Left lobe of liver (tissue), 2 donors: ENCODE measurements around the gene PDF. TPM values are rescaled to one million over a fixed set of nuclear protein-coding genes. Genes with fewer than 3 reads are reported as not detected.
"Not testable (repeated sequence)": the region's sequence is repeated elsewhere in the genome, so short reads cannot be mapped to it uniquely, and the experiment has no call there.

Experiments
- ATAC-seq: fragments of 200-7000 bp; cut with Tn5 transposase; one replicate; pipeline ENCODE4 v1.9.1; 2020; ENCODE audit warnings: mild to moderate bottlenecking, moderate library complexity
- DNase-seq: peaks from one replicate; pipeline ENCODE4 v3.0.0-alpha.2; 2020; ENCODE audit warnings: low spot score
- total RNA-seq: library from RNA; stranded (reverse); gene quantifications from one replicate; pipeline ENCODE4 v1.2.1, GENCODE V29; 2021
- donor health status: DM: no; HTN: no; CAD: no; lungs with moderate emphysema.
- donor health status: DM: no; HTN: yes; CAD: no.

Gene PDF, protein sequence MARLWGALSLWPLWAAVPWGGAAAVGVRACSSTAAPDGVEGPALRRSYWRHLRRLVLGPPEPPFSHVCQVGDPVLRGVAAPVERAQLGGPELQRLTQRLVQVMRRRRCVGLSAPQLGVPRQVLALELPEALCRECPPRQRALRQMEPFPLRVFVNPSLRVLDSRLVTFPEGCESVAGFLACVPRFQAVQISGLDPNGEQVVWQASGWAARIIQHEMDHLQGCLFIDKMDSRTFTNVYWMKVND
- 22.0 TPM for total RNA-seq

- peak; percentile 85 for ATAC-seq
- peak; percentile 96 for DNase-seq
Measured at GRCh38 chr16:69330286-69331109, at the start of gene PDF. Gene PDF (minus strand): TSS chr16:69330588. CDS start chr16:69330570, 18 bp downstream.

DNA sequence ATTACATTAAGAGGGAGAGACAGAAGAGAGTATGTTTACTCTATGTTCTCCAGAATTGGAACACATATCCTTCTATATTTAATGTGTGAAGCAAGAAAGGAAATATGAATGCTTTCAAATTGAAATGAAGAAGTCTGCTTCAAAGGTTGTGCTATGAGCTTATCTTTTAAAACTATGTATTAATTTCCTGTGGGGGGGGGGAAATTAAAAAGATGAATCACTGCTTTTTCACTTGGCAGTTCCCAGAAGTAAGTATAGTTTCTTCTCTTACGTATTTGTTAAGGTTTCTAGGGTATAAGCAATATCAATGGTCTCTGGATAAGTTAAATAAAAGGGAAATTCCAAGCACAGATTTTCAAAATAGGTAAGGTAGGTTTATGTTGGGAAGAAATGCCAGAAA lies 48.4 kb upstream of the PDF start:
- ATAC-seq (no peak), DNase-seq (no peak)

- ATAC-seq = no peak
Measured at GRCh38 chr16:69378036-69378435, 47.6 kb upstream of the PDF start.

DNA sequence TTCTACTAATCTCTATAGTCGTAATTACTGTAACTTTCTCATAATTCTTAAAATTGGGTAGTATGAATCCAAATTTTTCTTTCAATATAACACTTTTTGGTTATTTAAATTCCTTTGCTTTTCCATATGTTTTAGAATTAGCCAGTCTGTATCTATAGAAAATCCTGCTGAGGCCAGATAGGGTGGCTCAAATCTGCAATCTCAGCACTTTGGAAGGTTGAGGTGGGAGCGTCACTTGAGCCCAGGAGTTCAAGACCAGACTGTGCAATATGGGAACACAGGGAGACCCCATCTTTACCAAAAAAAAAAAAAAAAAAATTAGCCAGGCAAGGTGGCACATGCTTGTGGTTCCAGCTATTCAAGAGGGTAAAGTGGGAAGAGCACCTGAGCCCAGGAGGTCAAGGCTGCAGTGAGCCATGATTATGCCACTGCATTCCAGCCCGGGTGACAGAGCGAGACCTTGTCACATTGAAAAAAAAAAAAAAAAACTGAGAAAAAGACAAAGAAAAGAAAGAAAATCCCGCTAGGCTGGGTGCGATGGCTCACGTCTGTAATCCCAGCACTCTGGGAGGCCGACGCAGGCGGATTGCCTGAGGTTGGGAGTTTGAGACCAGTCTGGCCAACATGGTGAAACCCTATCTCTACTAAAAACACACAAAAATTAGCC lies 46.1 kb upstream of the PDF start:
- ATAC-seq = no peak
- no peak for DNase-seq

More at GRCh38 chr16:69378036-69378435, 47.6 kb upstream of the PDF start:
- DNase-seq = no peak

- DNase-seq (no peak), ATAC-seq (peak; percentile 89)
Measured at GRCh38 chr16:69373019-69373418, 42.6 kb upstream of the PDF start.

- DNase-seq = no peak
- no peak for ATAC-seq
Measured at GRCh38 chr16:69371564-69371963, 41.2 kb upstream of the PDF start.

DNA sequence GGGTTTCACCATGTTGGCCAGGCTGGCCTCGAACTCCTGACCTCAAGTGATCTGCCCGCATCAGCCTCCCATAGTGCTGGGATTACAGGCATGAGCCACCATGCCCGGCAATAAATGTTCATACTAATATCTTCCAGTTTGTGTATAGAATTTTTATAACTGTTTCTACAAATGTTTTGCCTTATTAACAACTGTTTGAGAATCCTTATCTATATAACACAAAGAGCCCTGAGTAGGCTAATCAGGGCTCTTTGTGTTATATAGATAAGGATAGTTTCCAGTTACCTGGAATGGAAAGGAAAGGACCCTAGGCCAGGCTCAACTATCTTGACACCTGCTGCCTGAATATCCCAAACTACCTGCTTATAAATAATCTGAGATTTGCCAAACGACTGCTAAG lies 38.5 kb upstream of the PDF start:
- no peak for ATAC-seq
- no peak for DNase-seq

- no peak for ATAC-seq
- peak; percentile 15 for DNase-seq
Measured at GRCh38 chr16:69367980-69368379, 37.6 kb upstream of the PDF start.

- DNase-seq (peak; percentile 26), ATAC-seq (no peak)
Measured at GRCh38 chr16:69366431-69366830, 36.0 kb upstream of the PDF start.

GRCh38 chr16:69365901-69366300 lies 35.5 kb upstream of the PDF start:
- DNase-seq (no peak), ATAC-seq (no peak)

DNA sequence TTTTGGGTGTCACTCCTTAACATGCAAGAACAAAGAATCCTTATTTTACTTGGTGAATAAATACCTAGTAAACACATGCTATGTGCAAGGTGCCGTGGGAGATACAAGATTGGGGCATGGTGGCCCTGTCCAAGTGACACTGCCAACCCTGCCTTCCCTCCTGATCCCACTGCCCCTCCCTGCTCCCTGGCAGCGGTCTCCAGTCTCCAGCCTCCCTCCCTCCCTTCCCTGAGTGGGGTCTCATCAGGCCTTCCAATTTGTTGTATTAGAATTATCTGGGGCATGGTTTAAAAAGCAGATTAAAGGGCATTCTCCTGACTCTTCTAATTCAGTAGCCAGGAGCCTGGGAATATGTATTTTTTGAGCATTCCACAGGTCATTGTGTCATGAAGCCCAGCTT lies 33.7 kb upstream of the PDF start:
- DNase-seq (no peak), ATAC-seq (no peak)

DNA sequence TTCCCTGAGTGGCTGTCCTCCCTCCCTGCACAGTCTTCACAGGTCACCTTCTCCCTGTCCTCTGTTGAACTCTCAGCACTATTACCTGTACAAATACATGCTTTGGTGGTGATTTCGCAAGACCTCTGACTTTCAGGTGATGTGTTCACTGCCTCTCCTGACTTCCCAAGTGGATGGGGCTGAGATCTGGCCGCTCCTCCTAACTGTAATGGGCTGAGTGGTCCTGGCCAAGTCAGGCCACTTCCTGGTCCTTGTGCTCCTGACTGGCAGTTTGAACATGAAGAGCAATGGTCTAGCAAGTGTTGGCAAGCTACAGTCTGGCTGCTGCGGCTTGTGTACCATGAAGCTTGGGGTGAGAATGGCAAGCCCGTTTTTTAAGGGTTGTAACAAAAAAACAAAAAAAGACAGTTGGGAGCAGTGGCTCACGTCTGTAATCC lies 32.9 kb upstream of the PDF start:
- peak; percentile 62 for ATAC-seq
- no peak for DNase-seq

DNA sequence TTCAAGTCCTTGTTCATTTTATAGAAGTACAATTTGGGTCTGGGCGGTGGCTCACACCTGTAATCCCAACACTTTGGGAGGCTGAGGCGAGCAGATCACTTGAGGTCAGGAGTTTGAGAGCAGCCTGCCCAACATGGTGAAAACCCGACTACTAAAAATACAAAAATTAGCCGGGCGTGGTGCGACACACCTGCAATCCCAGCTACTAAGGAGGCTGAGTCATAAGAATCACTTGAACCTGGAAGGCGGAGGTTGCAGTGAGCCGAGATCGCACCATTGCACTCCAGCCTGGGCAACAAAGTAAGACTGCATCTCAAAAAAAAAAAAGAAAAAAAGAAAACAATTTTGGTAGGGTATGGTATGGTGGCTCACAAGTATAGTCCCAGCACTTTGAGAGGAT lies 29.7 kb upstream of the PDF start:
- ATAC-seq, DNase-seq: not testable (repeated sequence)

GRCh38 chr16:69351309-69352027 lies 21.1 kb upstream of the PDF start, which contains the start of gene TMED6:
Gene TMED6 (minus strand): TSS chr16:69351786. CDS start chr16:69351753, 33 bp downstream.
- ATAC-seq = peak; percentile 95
- DNase-seq = peak; percentile 74

- ATAC-seq (peak; percentile 13), DNase-seq (no peak)
Measured at GRCh38 chr16:69350536-69351133, 20.2 kb upstream of the PDF start.

- DNase-seq (no peak), ATAC-seq (no peak)
Measured at GRCh38 chr16:69349536-69349935, 19.1 kb upstream of the PDF start.

DNA sequence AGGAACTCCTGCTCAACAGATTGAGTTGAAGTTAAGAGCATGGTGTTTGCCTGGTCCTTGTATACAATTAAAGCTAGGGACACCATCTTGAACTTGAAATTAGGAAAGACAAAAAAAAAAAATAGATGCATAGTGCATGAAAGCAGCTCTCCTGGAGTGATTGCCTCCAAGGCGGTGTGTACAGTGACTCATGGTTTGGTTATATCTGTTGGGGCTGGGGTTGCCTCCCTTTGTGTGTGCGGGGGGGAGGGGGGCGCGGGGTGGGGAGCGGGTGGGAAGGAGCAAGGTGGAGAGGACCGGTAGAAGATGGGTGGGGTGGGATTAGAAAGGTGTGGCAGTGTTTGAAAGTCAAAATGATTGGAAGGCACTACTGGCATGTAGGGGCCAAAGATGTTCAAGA lies 17.8 kb upstream of the PDF start:
- no peak for ATAC-seq
- DNase-seq = no peak

- DNase-seq (no peak), ATAC-seq (no peak)
Measured at GRCh38 chr16:69346683-69347082, 16.3 kb upstream of the PDF start.

DNA sequence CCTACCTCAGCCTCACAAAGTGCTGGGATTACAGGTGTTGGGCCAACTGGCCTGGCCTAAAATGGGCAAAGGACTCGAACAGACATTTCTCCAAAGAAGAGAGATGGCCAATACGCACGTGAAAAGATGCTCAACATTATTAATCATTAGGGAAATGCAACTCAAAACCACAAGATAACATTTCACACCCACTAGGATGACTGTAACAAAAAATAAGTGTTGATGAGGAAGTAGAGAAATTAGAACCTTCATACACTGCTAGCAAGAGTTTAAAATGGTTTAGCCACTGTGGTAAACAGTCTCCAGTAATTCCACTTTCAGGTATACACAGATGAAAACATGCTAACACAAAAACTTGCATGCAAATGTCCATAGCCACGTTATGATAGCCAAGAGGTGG lies 15.5 kb upstream of the PDF start:
- ATAC-seq = no peak

DNA sequence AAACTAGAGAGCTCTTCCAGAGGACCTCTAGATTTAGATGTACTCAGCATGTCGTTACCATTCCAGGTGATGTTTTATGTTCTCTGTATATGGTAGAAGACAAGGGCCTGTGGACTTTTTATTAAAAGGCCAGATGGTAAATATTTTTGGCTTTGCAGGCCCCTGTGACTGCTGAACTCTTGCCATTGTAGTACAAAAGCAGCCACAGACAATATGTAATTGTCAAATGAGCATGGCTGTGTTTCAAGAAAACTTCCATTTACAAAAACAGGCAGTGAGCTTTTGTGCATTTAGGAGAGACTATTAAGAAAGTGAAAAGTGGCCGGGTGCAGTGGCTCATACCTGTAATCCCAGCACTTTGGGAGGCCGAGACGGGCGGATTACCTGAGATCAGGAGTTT lies 13.8 kb upstream of the PDF start:
- DNase-seq = no peak
- no peak for ATAC-seq

More for the DNA sequence above, 15.5 kb upstream of the PDF start:
- DNase-seq = no peak
